IMR-90 (cell line): ENCODE measurements around the gene FCRL2. TPM values are rescaled to one million over a fixed set of nuclear protein-coding genes. Genes with fewer than 3 reads are reported as not detected.

Source experiments
- ATAC-seq: fragments of 200-7000 bp; cut with Tn5 transposase; 2 replicates; pipeline ENCODE4 v1.9.1; 2020; ENCODE audit warnings: low read depth, mild to moderate bottlenecking, moderate library complexity
- BruUV-seq: library from RNA; stranded (reverse); fragments of 400-500 nt; replicated peaks from 2 replicates; lab custom pipeline; 2021; lab: Mats Ljungman, UMichigan
- CTCF ChIA-PET: fragments of 300-600 bp; formaldehyde crosslinking; extraction: SDS; loops from one replicate; lab custom pipeline; 2021; ENCODE audit warnings: antibody characterized with exemption; lab: Yijun Ruan, JAX
- POLR2A ChIA-PET: fragments of 300-600 bp; sonication (Branson Sonifier 250); formaldehyde crosslinking; loops from one replicate; lab custom pipeline; 2022; ENCODE audit warnings: antibody characterized with exemption; ENCODE audit not compliant: unreplicated experiment; lab: Charles Lee
- DNase-seq: peaks from one replicate; pipeline ENCODE4 v3.0.0; 2013
- H2AFZ ChIP-seq: replicated peaks from 2 replicates; pipeline ENCODE3; 2013; ENCODE audit warnings: low read length, mild to moderate bottlenecking; ENCODE audit not compliant: poor library complexity
- H2AK5ac ChIP-seq: 2 replicates; pipeline ENCODE4 v1.6.1; 2013; ENCODE audit warnings: low read depth, low read length, inconsistent platforms
- H2AK9ac ChIP-seq: replicated peaks from 2 replicates; pipeline ENCODE3; 2013; ENCODE audit warnings: mild to moderate bottlenecking, low read depth, low read length, moderate library complexity; ENCODE audit not compliant: poor library complexity
- H2BK120ac ChIP-seq: 2 replicates; pipeline ENCODE4 v1.6.1; 2013; ENCODE audit warnings: low read depth, low read length, inconsistent platforms
- H2BK15ac ChIP-seq: 3 replicates; pipeline ENCODE4 v1.6.1; 2013; ENCODE audit warnings: low read depth, low read length, inconsistent platforms
- H2BK20ac ChIP-seq: 2 replicates; pipeline ENCODE4 v1.6.1; 2013; ENCODE audit warnings: low read depth, mild to moderate bottlenecking, inconsistent platforms, low read length, moderate library complexity
- H2BK5ac ChIP-seq: 2 replicates; pipeline ENCODE4 v1.6.1; 2013; ENCODE audit warnings: mild to moderate bottlenecking, low read depth, low read length, inconsistent platforms; ENCODE audit not compliant: poor library complexity, severe bottlenecking
- H3K14ac ChIP-seq: replicated peaks from 2 replicates; pipeline ENCODE4 v1.6.1; 2013; ENCODE audit warnings: low read depth, low read length, inconsistent platforms
- H3K18ac ChIP-seq: 2 replicates; pipeline ENCODE4 v1.6.1; 2013; ENCODE audit warnings: low read depth, low read length, control low read depth
- H3K23ac ChIP-seq: 2 replicates; pipeline ENCODE4 v1.6.1; 2013; ENCODE audit warnings: low read depth, low read length, inconsistent platforms
- H3K27ac ChIP-seq: 2 replicates; pipeline ENCODE4 v1.5.1; 2013; ENCODE audit warnings: mild to moderate bottlenecking, control low read depth, low read length; ENCODE audit not compliant: insufficient read depth
- H3K27me3 ChIP-seq: 2 replicates; pipeline ENCODE4 v1.6.1; 2013; ENCODE audit warnings: low read length; ENCODE audit not compliant: control insufficient read depth, insufficient read depth
- H3K36me3 ChIP-seq: 2 replicates; pipeline ENCODE4 v1.6.1; 2013; ENCODE audit warnings: low read length, mixed read lengths; ENCODE audit not compliant: control insufficient read depth, insufficient read depth
- H3K4ac ChIP-seq: 2 replicates; pipeline ENCODE4 v1.6.1; 2013; ENCODE audit warnings: low read depth, low read length, inconsistent platforms
- H3K4me1 ChIP-seq: 2 replicates; pipeline ENCODE4 v1.6.1; 2013; ENCODE audit warnings: low read length, mixed read lengths; ENCODE audit not compliant: control insufficient read depth, insufficient read depth
- H3K4me2 ChIP-seq: 2 replicates; pipeline ENCODE4 v1.6.1; 2013; ENCODE audit warnings: low read depth, mild to moderate bottlenecking, control low read depth, low read length, moderate library complexity
- H3K4me3 ChIP-seq: 2 replicates; pipeline ENCODE4 v1.5.1; 2013; ENCODE audit warnings: low read depth, mild to moderate bottlenecking, control low read depth, low read length, moderate library complexity; ENCODE audit not compliant: insufficient read depth
- H3K56ac ChIP-seq: 2 replicates; pipeline ENCODE4 v1.6.1; 2013; ENCODE audit warnings: low read length, inconsistent platforms; ENCODE audit not compliant: insufficient read depth; ENCODE audit errors: extremely low read depth
- H3K79me1 ChIP-seq, 2 experiments: 2 replicates each; pipeline ENCODE4 v1.6.1; 2013; ENCODE audit warnings: low read length in 2 of 2, inconsistent platforms in 1 of 2, low read depth in 1 of 2
- H3K9ac ChIP-seq: 2 replicates; pipeline ENCODE4 v1.6.1; 2013; ENCODE audit warnings: low read depth, low read length, control low read depth
- H3K9me1 ChIP-seq: 2 replicates; pipeline ENCODE4 v1.6.1; 2013; ENCODE audit warnings: low read length, inconsistent platforms; ENCODE audit not compliant: insufficient read depth
- H3K9me3 ChIP-seq: 2 replicates; pipeline ENCODE4 v1.6.1; 2013; ENCODE audit warnings: low read length; ENCODE audit not compliant: control insufficient read depth, insufficient read depth
- H4K20me1 ChIP-seq: 2 replicates; pipeline ENCODE4 v1.6.1; 2013; ENCODE audit warnings: low read length, inconsistent platforms; ENCODE audit not compliant: insufficient read depth
- H4K5ac ChIP-seq: 2 replicates; pipeline ENCODE4 v1.6.1; 2013; ENCODE audit warnings: mild to moderate bottlenecking, low read depth, low read length, control low read depth
- H4K8ac ChIP-seq, 2 experiments: 2 replicates each; pipeline ENCODE4 v1.6.1; 2013; ENCODE audit warnings: low read depth in 2 of 2, low read length in 2 of 2, control low read depth in 1 of 2, inconsistent platforms in 1 of 2
- H4K91ac ChIP-seq: 2 replicates; pipeline ENCODE4 v1.6.1; 2013; ENCODE audit warnings: low read depth, low read length, inconsistent platforms; ENCODE audit not compliant: insufficient read depth
- BHLHE40 ChIP-seq: fragments of 150-350 bp; IDR thresholded peaks from 2 replicates; pipeline ENCODE4 v1.6.1; 2016; ENCODE audit warnings: mild to moderate bottlenecking, low read depth, low read length
- CEBPB ChIP-seq: IDR thresholded peaks from 2 replicates; pipeline ENCODE4 v1.6.1; 2012; ENCODE audit warnings: low read depth, low read length, improper control_type of control experiment
- CTCF ChIP-seq: conservative IDR thresholded peaks from 2 replicates; pipeline ENCODE4 v1.5.1; 2012; ENCODE audit warnings: mild to moderate bottlenecking, low read depth, low read length, improper control_type of control experiment
- ELK1 ChIP-seq: fragments of 150-350 bp; IDR thresholded peaks from 2 replicates; pipeline ENCODE4 v1.6.1; 2016; ENCODE audit warnings: low read depth, mild to moderate bottlenecking, low read length, moderate library complexity, borderline replicate concordance
- MAFK ChIP-seq: IDR thresholded peaks from 2 replicates; pipeline ENCODE4 v1.6.1; 2012; ENCODE audit warnings: low read depth, low read length, improper control_type of control experiment
- POLR2A ChIP-seq: IDR thresholded peaks from 2 replicates; pipeline ENCODE4 v1.6.1; 2012; ENCODE audit warnings: mild to moderate bottlenecking, low read depth, low read length
- WGBS, 2 experiments: methylation state at CpG; one replicate each; pipeline versions ENCODE4 v1.1.5 to v1.1.7; 2013; ENCODE audit warnings: missing lambda C conversion rate in 2 of 2; ENCODE audit not compliant: insufficient read length in 1 of 2; ENCODE audit errors: extremely low coverage in 2 of 2; 5-methylcytosine and 5-hydroxymethylcytosine counted together
- dilution Hi-C: fragments of 300-500 bp; cut with HindIII; formaldehyde crosslinking; loops from one replicate; pipeline ENCODE4 v1.14.3; 2018; ENCODE audit warnings: low sequenced_read_pairs; ENCODE audit not compliant: unreplicated experiment
- in situ Hi-C: fragments of 300-500 bp; cut with MboI; formaldehyde crosslinking; loops from 3 replicates; pipeline ENCODE4 v1.14.3; 2019; ENCODE audit warnings: low sequenced_read_pairs, inconsistent platforms, mixed read lengths
- intact Hi-C: fragments of 100-400 bp; cut with micrococcal nuclease; formaldehyde crosslinking; loops from 2 replicates; pipeline ENCODE4 v1.10.0; 2022
- polyA plus RNA-seq, 3 experiments: library from polyadenylated mRNA; depleted of rRNA; stranded (reverse); fragments of >200 nt; gene quantifications; 2 replicates each; pipeline ENCODE4 v1.2.3, GENCODE V29; 2012; ENCODE audit warnings: low replicate concordance in 1 of 3
- total RNA-seq: library from RNA; depleted of rRNA; stranded (reverse); fragments of >200 nt; gene quantifications from 2 replicates; pipeline ENCODE4 v1.2.3, GENCODE V29; 2012

The FCRL2 gene
- total and polyA plus RNA-seq, 2 of the 4 experiments (the other 2 are of a cell fraction), result not detected

GRCh38 chr1:157820299-157820698 lies 43.4 kb upstream of the FCRL2 start:
- Histone ChIP-seq H3K18ac (no peak overlapping the region), H4K91ac (no peak overlapping the region), H4K5ac (no peak overlapping the region), H3K4me1 (no peaks in the 10 kb centered on the region), H3K9ac (no peak overlapping the region), H3K4me2 (no peak overlapping the region), H2AK5ac (no peak overlapping the region), H3K4ac (no peak overlapping the region), H3K27me3 (no peaks in the 10 kb centered on the region), H2AFZ (no peak overlapping the region), H3K9me3 (no peaks in the 10 kb centered on the region), H2BK5ac (no peak overlapping the region), H2BK20ac (no peak overlapping the region), H3K23ac (no peak overlapping the region), H3K4me3 (no peak overlapping the region), H4K8ac (no peak overlapping the region), H3K36me3 (no peaks in the 10 kb centered on the region), H3K14ac (no peak overlapping the region), H3K79me1 (no peaks in the 10 kb centered on the region), H2AK9ac (no peak overlapping the region), H2BK120ac (no peak overlapping the region), H3K27ac (no peak overlapping the region), H3K56ac (no peak overlapping the region), H3K9me1 (no peaks in the 10 kb centered on the region), H2BK15ac (no peak overlapping the region), H4K20me1 (no peaks in the 10 kb centered on the region)
- no TSS peak for BruUV-seq
- intact Hi-C loops, result no loop called here
- TF ChIP-seq ELK1 (no peak), BHLHE40 (no peak), CTCF (no peak), CEBPB (no peak), POLR2A (no peak), MAFK (no peak)
- in situ Hi-C loops, result no loop called here
- WGBS, 2 experiments, result no CpG with 5 or more reads among the region's 2 CpGs
- ChIA-PET POLR2A (no interaction called here), CTCF (no interaction called here)
- DNase-seq (no peak), ATAC-seq (no peak)
- dilution Hi-C loops, result no loop called here
